Measurements from ENCODE around the gene THSD4.

DNA sequence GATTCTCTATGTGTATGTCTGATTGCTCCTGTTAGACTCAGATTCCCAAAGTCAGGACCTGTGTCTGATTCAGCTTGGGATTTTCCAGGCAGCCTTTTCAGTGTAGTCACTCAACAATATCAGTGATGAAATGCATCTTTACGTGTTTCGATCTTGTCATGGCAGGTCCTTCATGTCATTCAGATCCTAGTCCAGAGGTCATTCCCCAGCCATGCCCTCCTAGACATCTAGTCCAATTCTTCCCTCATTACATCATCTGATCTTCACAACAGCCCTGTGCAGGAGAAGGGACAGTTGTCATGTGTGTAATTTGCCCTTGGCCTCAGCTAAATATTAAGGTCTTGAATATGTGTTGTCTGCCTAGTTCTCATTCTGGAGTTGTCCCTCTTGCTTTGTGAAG, 541.9 kb downstream of the THSD4 start:
- TF ChIP-seq EP300 (IDR thresholded peaks at IDR 0.05) (no peak), HOXB5 (CRISPR knock-in tag; IDR thresholded peaks at IDR 0.05) (no peak)

All from A549 (cell line).